Bronchial epithelial cell (primary cell): ENCODE measurements around the gene ADRM1. TPM values are rescaled to one million over a fixed set of nuclear protein-coding genes. Genes with fewer than 3 reads are reported as not detected.

Experiments used
- DNase-seq: peaks from one replicate; pipeline ENCODE4 v3.0.0-alpha.2; 2010; ENCODE audit warnings: low read depth
- FAIRE-seq: peaks from 2 replicates; lab custom pipeline; 2011; peaks lifted over from hg19 to GRCh38; lab: Jason Lieb, UNC
- H3K27me3 ChIP-seq: 2 replicates; pipeline ENCODE4 v1.5.1; 2011; ENCODE audit warnings: low read length; ENCODE audit not compliant: control insufficient read depth, insufficient read depth
- H3K36me3 ChIP-seq: 2 replicates; pipeline ENCODE4 v1.5.1; 2011; ENCODE audit warnings: low read length; ENCODE audit not compliant: control insufficient read depth, insufficient read depth
- H3K4me3 ChIP-seq: 2 replicates; pipeline ENCODE4 v1.5.1; 2011; ENCODE audit warnings: mild to moderate bottlenecking, low read depth, low read length, control low read depth
- CTCF ChIP-seq: IDR thresholded peaks from 2 replicates; pipeline ENCODE4 v1.5.1; 2011; ENCODE audit warnings: mild to moderate bottlenecking, moderate library complexity, low read length, control low read depth, inconsistent platforms; ENCODE audit not compliant: insufficient read depth, severe bottlenecking
- total RNA-seq: library from RNA; depleted of rRNA; stranded (reverse); fragments of >200 nt; gene quantifications from 2 replicates; pipeline ENCODE4 v1.2.1, GENCODE V29; 2014

The ADRM1 gene
- total RNA-seq, 1 donor from 2014 or later, result 145 TPM

- no peak for TF ChIP-seq CTCF
- Histone ChIP-seq H3K27me3 (no peaks in the 10 kb centered on the region), H3K4me3 (no peak overlapping the region), H3K36me3 (peaks cover 56% of the 10 kb centered on the region)
- DNase-seq (no peak), FAIRE-seq (no peak)
Measured at GRCh38 chr20:62323146-62323979, 20.6 kb downstream of the ADRM1 start.

- DNase-seq, result no peak
- Histone ChIP-seq H3K4me3 (no peak overlapping the region), H3K36me3 (peaks cover 64% of the 10 kb centered on the region), H3K27me3 (no peaks in the 10 kb centered on the region)
- no peak for FAIRE-seq
- no peak for TF ChIP-seq CTCF
Measured at GRCh38 chr20:62323980-62324906, 21.4 kb downstream of the ADRM1 start.

- peaks cover 75% of the 10 kb centered on the region for H3K36me3 ChIP-seq
- TF ChIP-seq CTCF, result no peak
- H3K4me3 ChIP-seq, result no peak overlapping the region
- H3K27me3 ChIP-seq, result no peaks in the 10 kb centered on the region
- FAIRE-seq (no peak), DNase-seq (no peak)
Measured at GRCh38 chr20:62325172-62325905, 22.5 kb downstream of the ADRM1 start.

GRCh38 chr20:62326559-62326958 is 23.8 kb downstream of the ADRM1 start:
- H3K27me3 ChIP-seq, result no peaks in the 10 kb centered on the region
- FAIRE-seq (no peak), DNase-seq (no peak)
- no peak overlapping the region for H3K4me3 ChIP-seq
- peaks cover 74% of the 10 kb centered on the region for H3K36me3 ChIP-seq
- TF ChIP-seq CTCF, result no peak

GRCh38 chr20:62326959-62327725 is 24.3 kb downstream of the ADRM1 start:
- no peaks in the 10 kb centered on the region for H3K27me3 ChIP-seq
- H3K4me3 ChIP-seq, result no peak overlapping the region
- no peak for FAIRE-seq
- H3K36me3 ChIP-seq, result peaks cover 74% of the 10 kb centered on the region
- TF ChIP-seq CTCF, result no peak
- DNase-seq, result no peak
